Measurements from ENCODE around the gene GSG1.

Gene GSG1

GRCh38 chr12:13097491-13098011 is 5.9 kb downstream of the GSG1 start:
- Histone ChIP-seq H3K27ac (peak overlapping the region; percentile 92 to 98), H3K4me1 (peaks cover 0 to 66% (median 30%) of the 10 kb centered on the region in 4 donors), H3K9me3 (no peaks in the 10 kb centered on the region), H3K36me3 (no peaks in the 10 kb centered on the region), H3K27me3 (no peaks in the 10 kb centered on the region), H3K4me3 (peak overlapping the region; percentile 43 to 45)
- DNase-seq, result no peak
- TF ChIP-seq CTCF (IDR thresholded peaks at IDR 0.05), result no peak
- intact Hi-C loops (cut with DNase I; ENCODE audit: low total_unique reads), result loop anchor here (5.0 kb wide), 1 partner anchor 115 kb away; no protein-coding TSS in a partner anchor

GRCh38 chr12:13095266-13095995 is 8.0 kb downstream of the GSG1 start:
- H3K9me3 ChIP-seq, result no peaks in the 10 kb centered on the region
- H3K4me1 ChIP-seq, result peaks cover 0 to 50% (median 21%) of the 10 kb centered on the region in 4 donors
- intact Hi-C loops (cut with DNase I; ENCODE audit: low total_unique reads), result loop anchor here (5.0 kb wide), 1 partner anchor 117 kb away; no protein-coding TSS in a partner anchor
- no peaks in the 10 kb centered on the region for H3K36me3 ChIP-seq
- no peak overlapping the region for H3K4me3 ChIP-seq
- no peak for TF ChIP-seq CTCF (IDR thresholded peaks at IDR 0.05)
- DNase-seq, result no peak
- H3K27ac ChIP-seq, result no peak overlapping the region
- no peaks in the 10 kb centered on the region for H3K27me3 ChIP-seq

GRCh38 chr12:13094367-13094766 is 9.1 kb downstream of the GSG1 start:
- H3K36me3 ChIP-seq, result no peaks in the 10 kb centered on the region
- H3K27me3 ChIP-seq, result no peaks in the 10 kb centered on the region
- intact Hi-C loops (cut with DNase I; ENCODE audit: low total_unique reads), result no loop called here
- no peak for DNase-seq
- no peak overlapping the region for H3K4me3 ChIP-seq
- H3K9me3 ChIP-seq, result no peaks in the 10 kb centered on the region
- no peak for TF ChIP-seq CTCF (IDR thresholded peaks at IDR 0.05)
- peaks cover 0 to 39% (median 17%) of the 10 kb centered on the region in 4 donors for H3K4me1 ChIP-seq
- peak overlapping the region in 1 of 2 donors; percentile 41 for H3K27ac ChIP-seq

GRCh38 chr12:13093848-13094220 is 9.6 kb downstream of the GSG1 start:
- no peaks in the 10 kb centered on the region for H3K27me3 ChIP-seq
- DNase-seq, result no peak
- TF ChIP-seq CTCF (IDR thresholded peaks at IDR 0.05), result no peak
- H3K4me3 ChIP-seq, result no peak overlapping the region
- H3K9me3 ChIP-seq, result no peaks in the 10 kb centered on the region
- peaks cover 0 to 34% (median 14%) of the 10 kb centered on the region in 4 donors for H3K4me1 ChIP-seq
- no peaks in the 10 kb centered on the region for H3K36me3 ChIP-seq
- peak overlapping the region in 1 of 2 donors; percentile 41 for H3K27ac ChIP-seq
- intact Hi-C loops (cut with DNase I; ENCODE audit: low total_unique reads), result no loop called here

GRCh38 chr12:13093191-13093847 is 10.1 kb downstream of the GSG1 start:
- Histone ChIP-seq H3K36me3 (no peaks in the 10 kb centered on the region), H3K27ac (peak overlapping the region in 1 of 2 donors; percentile 41), H3K27me3 (no peaks in the 10 kb centered on the region), H3K9me3 (no peaks in the 10 kb centered on the region), H3K4me1 (peaks cover 0 to 29% (median 12%) of the 10 kb centered on the region in 4 donors), H3K4me3 (no peak overlapping the region)
- DNase-seq, result no peak
- TF ChIP-seq CTCF (IDR thresholded peaks at IDR 0.05), result no peak
- intact Hi-C loops (cut with DNase I; ENCODE audit: low total_unique reads), result no loop called here
